ENCODE results near the gene CFAP20DC.
"Not testable (repeated sequence)": the region's sequence is repeated elsewhere in the genome, so short reads cannot be mapped to it uniquely, and the experiment has no call there.

Gene CFAP20DC

DNA sequence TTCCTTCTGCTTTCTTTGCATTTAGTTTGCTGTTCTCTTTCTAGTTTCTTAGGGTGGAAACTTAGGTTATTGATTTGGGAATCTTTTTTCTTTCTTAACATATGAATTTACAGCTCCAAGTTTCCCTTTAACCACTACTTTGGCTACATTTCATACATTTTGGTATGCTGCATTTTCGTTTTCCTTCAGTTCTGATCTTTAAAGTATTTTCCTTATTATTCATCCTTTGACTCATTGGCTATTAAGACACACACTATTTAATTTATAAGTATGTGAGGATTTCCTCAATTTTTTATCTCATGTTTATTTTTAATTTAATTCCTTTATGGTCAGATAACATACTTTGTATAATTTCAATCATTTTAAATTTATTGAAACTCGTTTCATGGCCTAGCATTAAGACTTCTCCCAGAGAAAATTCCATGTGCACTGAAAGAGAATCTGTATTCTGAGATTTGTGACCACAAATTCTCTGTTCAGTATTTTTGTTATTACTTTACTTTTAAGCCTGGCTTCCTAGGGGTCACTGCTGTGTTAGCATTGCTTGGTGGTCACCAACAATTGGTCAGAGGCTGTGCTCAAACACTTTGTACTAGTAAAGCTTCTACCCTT is 87.7 kb downstream of the CFAP20DC start:
- DNase-seq, result no peak

DNA sequence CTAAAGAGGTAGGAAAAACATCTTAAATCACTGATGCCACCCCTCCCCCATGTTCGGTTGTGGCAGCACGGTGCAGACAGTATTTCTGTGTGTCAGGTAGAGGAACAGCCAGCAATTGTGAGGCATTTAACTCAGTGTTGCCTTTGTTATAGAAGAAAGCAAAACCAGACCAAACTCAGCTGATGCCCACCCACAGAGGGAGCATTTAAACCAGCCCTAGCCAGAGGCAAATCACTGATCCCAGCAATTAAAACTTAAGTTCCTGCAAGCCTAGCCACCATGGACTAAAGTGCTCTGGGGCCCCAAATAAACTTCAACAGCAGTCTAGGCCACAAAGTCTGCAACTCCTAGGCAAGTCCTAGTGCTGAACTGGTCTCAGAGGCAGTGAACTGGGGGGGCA is 94.5 kb downstream of the CFAP20DC start:
- DNase-seq, result no peak

GRCh38 chr3:58953288-58953687 is 96.5 kb downstream of the CFAP20DC start:
- DNase-seq, result no peak

DNA sequence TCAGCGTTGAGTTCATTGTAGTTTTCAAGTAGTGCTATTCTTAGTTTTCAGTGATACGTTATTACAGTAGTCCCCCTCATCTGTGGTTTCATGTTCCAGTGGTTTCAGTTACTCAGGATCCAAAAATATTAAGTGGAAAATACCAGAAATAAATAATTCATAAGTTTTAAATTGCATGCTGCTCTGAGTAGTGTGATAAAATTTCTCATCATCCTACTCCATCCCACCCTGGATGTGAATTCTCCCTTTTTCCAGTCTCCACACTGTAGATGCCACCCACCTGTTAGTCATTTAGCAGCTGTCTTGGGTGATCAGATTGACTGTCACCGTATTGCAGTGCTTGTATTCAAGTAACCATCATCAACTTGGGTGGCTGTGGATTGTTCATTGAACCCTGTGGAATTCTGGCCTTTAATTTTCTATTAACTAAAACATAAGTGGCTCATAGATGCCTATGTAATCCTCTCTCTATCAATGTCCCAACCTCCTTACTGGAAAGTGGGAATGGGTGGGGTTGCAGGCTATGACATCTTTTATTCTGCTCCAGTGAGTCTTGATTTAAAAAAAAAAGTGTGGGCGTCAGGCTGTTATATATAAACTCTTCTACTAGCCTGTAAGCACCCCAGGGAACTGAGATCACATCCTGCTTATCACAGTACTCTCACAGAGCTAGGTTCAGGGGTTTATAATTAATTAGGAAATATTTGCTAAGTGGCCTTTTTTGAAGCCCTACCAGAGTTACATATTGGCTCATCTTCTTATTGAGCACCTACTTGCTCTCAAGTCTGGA is 97.5 kb downstream of the CFAP20DC start:
- no peak for DNase-seq

DNA sequence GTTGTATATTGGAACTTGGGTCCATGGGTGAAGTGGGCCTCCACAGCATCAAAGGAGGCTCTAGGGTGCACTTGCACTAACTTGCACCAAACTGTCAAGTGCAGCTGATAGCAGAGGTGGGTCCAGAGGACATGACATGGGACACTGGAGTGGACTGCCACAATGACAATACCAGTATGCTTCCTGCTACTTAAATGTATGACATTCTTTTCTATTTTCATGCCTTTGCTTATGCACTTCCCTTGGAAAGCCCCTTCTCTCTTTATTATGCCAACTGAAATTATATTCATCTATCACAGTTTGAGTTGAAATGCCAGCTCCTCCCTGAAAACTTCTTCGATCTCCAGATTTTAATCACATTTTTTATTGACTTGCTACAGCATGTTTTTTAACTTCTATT is 101.8 kb downstream of the CFAP20DC start:
- no peak for DNase-seq

DNA sequence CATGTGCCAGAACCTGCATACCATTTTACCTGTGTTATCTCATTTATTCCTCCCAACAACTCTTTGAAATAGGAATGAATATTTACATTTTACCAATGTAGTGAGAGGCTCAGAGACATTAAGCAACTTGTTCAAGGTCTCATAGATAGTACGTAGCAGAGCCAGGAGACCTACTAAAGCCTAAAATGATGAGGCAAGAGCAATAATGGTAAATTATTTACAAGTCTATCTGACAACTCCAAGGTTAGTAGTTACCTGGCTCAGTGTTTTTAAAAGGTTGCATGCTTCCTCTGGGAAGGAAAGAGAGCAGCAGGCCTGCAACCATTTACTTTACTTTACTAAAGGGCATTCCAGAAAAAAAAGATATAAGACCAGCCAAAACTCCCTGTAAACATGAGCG is 103.0 kb downstream of the CFAP20DC start:
- DNase-seq, result no peak

- no peak for DNase-seq
These were observed 111.8 kb downstream of the CFAP20DC start for GRCh38 chr3:58938057-58938456.

GRCh38 chr3:58924578-58924977 is 125.2 kb downstream of the CFAP20DC start:
- DNase-seq, result no peak

- DNase-seq, result no peak
These were observed 149.4 kb downstream of the CFAP20DC start for GRCh38 chr3:58900386-58900785.

- DNase-seq, result no peak
These were observed 149.9 kb downstream of the CFAP20DC start for GRCh38 chr3:58899953-58900298.

DNA sequence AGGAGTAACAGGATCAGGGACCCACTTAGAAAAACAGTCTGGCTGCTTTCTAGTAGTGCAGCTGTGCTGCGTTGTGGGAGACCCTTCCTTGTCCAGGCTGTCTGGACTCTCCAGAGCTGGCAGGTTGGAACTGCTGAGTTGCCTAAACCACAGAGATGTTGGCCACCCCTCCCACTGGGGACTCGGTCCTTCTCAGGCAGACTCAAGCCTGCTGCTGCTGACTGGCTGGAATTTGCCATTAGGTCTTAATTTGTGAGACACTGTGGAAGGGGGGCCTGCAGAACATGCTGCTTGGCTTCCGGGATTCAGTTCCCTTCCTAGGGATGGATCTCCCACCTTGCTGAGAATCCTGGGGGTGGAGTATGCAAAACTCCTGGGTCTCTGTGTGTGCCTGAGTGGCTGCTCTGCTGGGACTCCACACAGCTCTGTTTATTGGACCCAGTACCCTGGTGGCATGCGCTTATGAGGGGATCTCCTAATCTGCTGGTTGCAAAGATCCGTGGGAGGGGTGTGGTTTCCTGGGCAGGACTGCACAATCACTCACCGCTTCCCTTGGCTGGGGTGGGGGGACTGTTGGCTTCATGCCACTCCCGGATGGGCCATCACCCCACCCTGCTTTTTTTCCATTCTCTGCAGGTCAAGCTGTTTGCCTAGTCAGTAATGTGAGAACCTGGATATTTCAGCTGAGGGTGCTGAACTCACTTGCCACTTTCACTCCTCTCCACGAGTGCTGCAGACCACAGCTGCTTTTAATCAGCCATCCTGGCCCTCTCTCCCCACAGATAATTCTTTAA is 150.5 kb downstream of the CFAP20DC start:
- no peak for DNase-seq

DNA sequence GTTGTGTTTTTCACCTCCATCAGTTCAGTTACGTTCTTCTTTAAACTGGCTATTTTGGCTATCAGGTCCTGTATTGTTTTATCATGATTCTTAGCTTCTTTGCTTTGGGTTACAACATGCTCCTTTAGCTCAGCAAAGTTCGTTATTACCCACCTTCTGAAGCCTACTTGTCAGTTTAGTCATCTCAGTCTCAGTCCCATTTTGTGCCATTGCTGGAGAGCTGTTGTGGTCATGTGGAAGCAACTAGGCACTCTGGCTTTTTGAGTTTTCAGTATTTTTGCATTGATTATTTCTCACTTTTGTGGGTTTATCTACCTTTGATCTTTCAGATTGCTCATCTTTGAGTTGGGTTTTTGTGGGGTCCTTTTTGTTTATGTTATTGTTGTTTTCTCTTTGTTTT is 151.3 kb downstream of the CFAP20DC start:
- DNase-seq, result no peak

DNA sequence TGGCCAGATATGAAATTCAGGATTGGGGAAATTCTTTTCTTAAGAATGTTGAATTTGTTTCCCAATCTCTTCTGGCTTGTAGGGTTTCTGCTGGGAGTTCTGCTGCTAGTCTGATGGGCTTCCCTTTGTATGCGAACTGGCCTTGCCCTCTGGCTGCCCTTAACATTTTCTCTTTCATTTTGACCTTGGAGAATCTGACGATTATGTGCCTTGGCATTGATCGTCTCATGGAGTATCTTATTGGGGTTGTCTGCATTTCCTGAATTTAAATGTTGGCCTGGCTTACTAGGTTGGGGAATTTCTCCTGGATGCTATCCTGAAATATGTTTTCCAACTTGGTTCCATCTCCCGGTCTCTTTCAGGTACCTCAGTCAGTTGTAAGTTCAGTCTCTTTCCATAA is 152.2 kb downstream of the CFAP20DC start:
- DNase-seq, result no peak

DNA sequence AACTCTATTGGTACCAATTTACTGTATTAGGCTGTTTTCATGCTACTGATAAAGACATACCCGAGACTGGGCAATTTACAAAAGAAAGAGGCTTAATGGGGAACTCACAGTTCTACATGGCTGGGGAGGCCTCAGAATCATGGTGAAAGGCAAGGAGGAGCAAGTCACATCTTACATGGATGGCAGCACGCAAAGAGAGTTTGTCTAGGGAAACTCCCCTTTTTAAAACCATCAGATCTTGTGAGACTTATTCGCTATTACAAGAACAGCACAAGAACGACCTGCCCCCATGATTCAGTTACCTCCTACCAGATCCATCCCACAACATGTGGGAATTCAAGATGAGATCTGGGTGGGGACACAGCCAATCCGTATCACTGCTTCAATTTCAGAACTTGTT is 154.1 kb downstream of the CFAP20DC start:
- not testable (repeated sequence) for DNase-seq

DNA sequence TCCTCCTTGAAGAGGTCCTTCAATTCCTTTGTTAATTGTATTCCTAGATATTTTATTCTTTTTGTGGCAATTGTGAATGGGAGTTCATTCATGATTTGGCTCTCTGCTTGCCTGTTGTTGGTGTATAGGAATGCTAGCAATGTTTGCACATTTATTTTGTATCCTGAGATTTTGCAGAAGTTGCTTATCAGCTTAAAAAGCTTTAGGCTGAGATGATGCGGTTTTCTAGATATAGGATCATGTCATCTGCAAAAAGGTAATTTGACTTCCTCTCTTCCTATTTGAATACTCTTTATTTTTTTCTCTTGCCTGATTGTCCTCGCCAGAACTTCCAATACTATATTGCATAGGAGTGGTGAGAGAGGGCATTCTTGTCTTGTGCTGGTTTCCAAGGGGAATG is 157.3 kb downstream of the CFAP20DC start:
- DNase-seq, result not testable (repeated sequence)

- no peak for DNase-seq
These were observed 161.7 kb downstream of the CFAP20DC start for GRCh38 chr3:58888087-58888486.

GRCh38 chr3:58884453-58884852 is 165.4 kb downstream of the CFAP20DC start:
- DNase-seq, result no peak

DNA sequence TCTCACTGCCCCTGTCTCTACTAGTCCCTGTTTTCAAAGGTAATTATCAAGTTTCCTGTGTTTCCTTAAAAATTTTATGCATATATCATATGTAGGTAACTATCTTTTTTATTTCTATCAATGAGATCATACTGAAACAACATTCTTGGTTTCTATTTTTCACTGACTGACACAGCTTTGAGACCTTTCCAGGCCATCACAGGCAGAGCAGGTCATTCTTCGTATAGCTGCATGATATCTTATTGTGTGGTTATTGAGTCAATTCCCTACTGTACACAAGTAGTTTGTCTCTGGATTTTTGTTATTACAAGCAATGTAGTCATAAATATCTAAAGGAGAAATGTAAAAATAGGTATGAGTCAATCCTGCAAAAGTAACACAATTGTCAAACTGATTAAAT is 169.6 kb downstream of the CFAP20DC start:
- DNase-seq, result no peak

- no peak for DNase-seq
These were observed 175.0 kb downstream of the CFAP20DC start for GRCh38 chr3:58874795-58875194.

DNA sequence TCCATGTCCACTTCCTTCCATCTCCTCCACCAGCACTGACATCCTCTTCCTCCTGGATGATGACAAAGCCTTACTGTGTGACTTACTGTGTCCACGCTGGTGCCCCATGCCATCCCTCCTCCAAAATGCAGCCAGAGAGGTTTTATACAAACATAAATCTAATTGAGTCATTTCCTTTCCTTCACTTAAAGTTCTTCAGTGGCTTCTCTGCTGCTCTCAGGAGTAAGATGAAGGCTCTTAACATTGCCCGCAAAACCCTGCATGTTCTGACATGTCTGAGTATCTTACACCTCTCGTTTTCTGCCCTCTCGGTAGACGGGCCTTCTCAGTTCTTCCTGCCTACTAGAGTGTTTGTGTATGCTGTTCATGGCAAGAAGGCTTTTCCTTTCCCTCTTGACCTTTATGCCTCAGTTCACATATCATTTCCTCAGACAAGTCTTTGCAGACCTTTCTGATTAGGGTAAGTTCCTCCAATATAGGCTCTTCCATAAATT is 175.5 kb downstream of the CFAP20DC start:
- DNase-seq, result no peak

DNA sequence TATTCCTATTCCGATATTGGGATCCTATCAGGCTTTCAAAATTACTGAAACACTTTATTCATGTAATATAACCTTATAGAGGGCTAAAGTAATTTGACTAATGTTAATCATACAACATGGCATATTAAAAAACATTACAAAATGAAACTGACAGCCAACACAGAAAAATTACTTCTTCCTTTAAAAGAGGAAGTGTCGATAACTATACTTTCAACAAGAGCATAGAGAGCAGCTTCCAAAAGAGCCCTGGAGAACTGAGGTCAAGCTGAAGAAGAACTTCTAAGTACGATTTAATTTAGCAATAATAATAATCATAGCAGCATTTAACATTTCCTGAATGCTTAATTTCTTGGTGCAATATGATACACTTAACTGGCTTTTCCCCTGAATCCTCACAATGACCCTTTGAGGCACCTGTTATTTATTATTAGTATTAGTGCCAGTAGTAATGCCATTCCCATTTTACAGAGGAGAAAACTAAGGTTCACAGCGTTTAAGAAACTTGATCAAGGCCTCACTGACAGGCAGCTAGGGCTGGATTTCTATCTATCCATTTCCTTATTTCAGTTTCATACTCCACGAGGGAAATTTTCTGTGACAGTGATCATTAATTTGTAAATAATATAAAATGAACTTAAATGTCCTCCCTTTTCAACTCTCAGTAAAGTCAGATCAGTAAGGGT is 181.6 kb downstream of the CFAP20DC start:
- DNase-seq, result no peak

- DNase-seq, result no peak
These were observed 182.2 kb downstream of the CFAP20DC start for GRCh38 chr3:58867621-58868020.

- no peak for DNase-seq
These were observed 183.7 kb downstream of the CFAP20DC start for GRCh38 chr3:58866079-58866478.
